ENCODE data around the gene DISP2. TPM values are rescaled to one million over a fixed set of nuclear protein-coding genes. Genes with fewer than 3 reads are reported as not detected.

Gene DISP2
- total and polyA plus RNA-seq, 4 donors: under 0.01 to 0.23 (median under 0.01) TPM; not detected in 1

GRCh38 chr15:40386480-40386879, 28.5 kb downstream of the DISP2 start:
- Histone ChIP-seq H3K9me3 (ENCODE audit: control insufficient read depth in 4 of 4, low read length in 3 of 4) (no peaks in the 10 kb centered on the region), H3K27me3 (ENCODE audit: control insufficient read depth in 4 of 4, insufficient read depth in 4 of 4, low read length in 3 of 4) (no peaks in the 10 kb centered on the region), H3K4me1 (ENCODE audit: control insufficient read depth in 4 of 4, insufficient read depth in 4 of 4, low read length in 3 of 4) (peaks cover 13 to 30% (median 24%) of the 10 kb centered on the region in 4 donors), H3K4me3 (ENCODE audit: low read depth in 1 of 3, low read length in 3 of 3) (no peak overlapping the region), H3K36me3 (ENCODE audit: control insufficient read depth in 4 of 4, insufficient read depth in 3 of 4, low read depth in 1 of 4, low read length in 3 of 4) (peaks cover 0 to 9% (median 6%) of the 10 kb centered on the region in 4 donors), H3K27ac (ENCODE audit: low read depth in 1 of 2, low read length in 2 of 2) (no peak overlapping the region), H3K9ac (ENCODE audit: low read depth in 1 of 2, low read length in 2 of 2) (no peak overlapping the region)
- WGBS: 95% methylated on average over 3 of the region's 3 CpGs
- no peak for DNase-seq (ENCODE audit: low spot score)
- TF ChIP-seq MAX (IDR thresholded peaks at IDR 0.05) (no peak), CTCF (IDR thresholded peaks at IDR 0.05; ENCODE audit: low read depth, low read length, missing input control) (no peak), HNF4G (IDR thresholded peaks at IDR 0.05) (no peak), ATF3 (IDR thresholded peaks at IDR 0.05) (no peak), REST (IDR thresholded peaks at IDR 0.05) (no peak), FOXA1 (IDR thresholded peaks at IDR 0.05) (no peak), EGR1 (IDR thresholded peaks at IDR 0.05; ENCODE audit: low read depth in 2 of 2) (no peak), SP1 (IDR thresholded peaks at IDR 0.05) (no peak), ZBTB33 (IDR thresholded peaks at IDR 0.05) (no peak), JUND (IDR thresholded peaks at IDR 0.05) (no peak), RAD21 (IDR thresholded peaks at IDR 0.05) (no peak), RXRA (IDR thresholded peaks at IDR 0.05) (no peak), GABPA (IDR thresholded peaks at IDR 0.05 in 1 of 2, conservative IDR thresholded peaks at IDR 0.05 in 1 of 2) (no peak), TAF1 (conservative IDR thresholded peaks at IDR 0.05) (no peak), NR2F2 (IDR thresholded peaks at IDR 0.05) (no peak)

All from liver (tissue), 9 donors.